Neuronal stem cell (in vitro differentiated cells): ENCODE results near the gene GPRC5B.

Experiments used
- DNase-seq: peaks from one replicate; pipeline ENCODE4 v3.0.0-alpha.2; 2013; ENCODE audit warnings: low spot score
- H2AFZ ChIP-seq: one replicate; pipeline ENCODE4 v1.6.1; 2013; ENCODE audit warnings: mild to moderate bottlenecking, low read length, inconsistent platforms
- H2AK5ac ChIP-seq: 2 replicates; pipeline ENCODE4 v1.6.1; 2013; ENCODE audit warnings: low read depth, mild to moderate bottlenecking, inconsistent platforms, low read length, moderate library complexity, mixed read lengths
- H2BK120ac ChIP-seq: 2 replicates; pipeline ENCODE4 v1.6.1; 2013; ENCODE audit warnings: low read depth, mild to moderate bottlenecking, inconsistent platforms, low read length, moderate library complexity, mixed read lengths
- H2BK12ac ChIP-seq: one replicate; pipeline ENCODE4 v1.6.1; 2013; ENCODE audit warnings: low read length, inconsistent platforms
- H2BK15ac ChIP-seq: 2 replicates; pipeline ENCODE4 v1.6.1; 2013; ENCODE audit warnings: mild to moderate bottlenecking, low read length, inconsistent platforms, mixed read lengths
- H2BK5ac ChIP-seq: one replicate; pipeline ENCODE4 v1.6.1; 2013; ENCODE audit warnings: inconsistent platforms, mild to moderate bottlenecking, low read length, moderate library complexity
- H3K14ac ChIP-seq: one replicate; pipeline ENCODE4 v1.6.1; 2013; ENCODE audit warnings: low read length, inconsistent platforms
- H3K18ac ChIP-seq: 2 replicates; pipeline ENCODE4 v1.6.1; 2013; ENCODE audit warnings: low read length, inconsistent platforms
- H3K23ac ChIP-seq: 2 replicates; pipeline ENCODE4 v1.6.1; 2013; ENCODE audit warnings: low read depth, mild to moderate bottlenecking, mixed read lengths, low read length, inconsistent platforms; ENCODE audit not compliant: poor library complexity
- H3K27ac ChIP-seq: replicated peaks from 3 replicates; pipeline ENCODE4 v1.5.1; 2013; ENCODE audit warnings: low read length, inconsistent platforms
- H3K27me3 ChIP-seq, 3 experiments: 2 replicates each; pipeline ENCODE4 v1.6.1; 2013; ENCODE audit warnings: low read length in 3 of 3, mild to moderate bottlenecking in 2 of 3, inconsistent platforms in 1 of 3, low read depth in 1 of 3, mixed read lengths in 1 of 3, moderate library complexity in 1 of 3; ENCODE audit not compliant: control insufficient read depth in 3 of 3, insufficient read depth in 3 of 3
- H3K36me3 ChIP-seq, 2 donors: replicated peaks in 1 of 2; 2 replicates each; pipeline ENCODE4 v1.6.1; 2013; ENCODE audit warnings: low read length in 2 of 2; ENCODE audit not compliant: control insufficient read depth in 2 of 2, insufficient read depth in 2 of 2
- H3K4ac ChIP-seq: 2 replicates; pipeline ENCODE4 v1.6.1; 2013; ENCODE audit warnings: inconsistent platforms, mild to moderate bottlenecking, low read length, moderate library complexity
- H3K4me1 ChIP-seq, 2 donors: 1 replicate in 1 of 2; 2 replicates in 1 of 2; pipeline ENCODE4 v1.6.1; 2013; ENCODE audit warnings: low read length in 2 of 2, low read depth in 1 of 2; ENCODE audit not compliant: control insufficient read depth in 2 of 2, insufficient read depth in 1 of 2
- H3K4me2 ChIP-seq: one replicate; pipeline ENCODE4 v1.6.1; 2013; ENCODE audit warnings: mild to moderate bottlenecking, low read length, inconsistent platforms; ENCODE audit not compliant: insufficient read depth, poor library complexity, severe bottlenecking
- H3K4me3 ChIP-seq, 2 donors: 2 replicates each; pipeline ENCODE4 v1.5.1; 2013; ENCODE audit warnings: low read length in 2 of 2, mild to moderate bottlenecking in 2 of 2, inconsistent platforms in 1 of 2, moderate library complexity in 1 of 2
- H3K79me1 ChIP-seq: one replicate; pipeline ENCODE4 v1.6.1; 2013; ENCODE audit warnings: low read depth, mild to moderate bottlenecking, inconsistent platforms, low read length, moderate library complexity
- H3K9ac ChIP-seq: one replicate; pipeline ENCODE4 v1.6.1; 2013; ENCODE audit warnings: mild to moderate bottlenecking, low read depth, low read length, inconsistent platforms; ENCODE audit not compliant: poor library complexity
- H3K9me3 ChIP-seq, 2 donors: replicated peaks in 1 of 2; 2 replicates each; pipeline versions ENCODE3 to v1.6.1; 2013; ENCODE audit warnings: low read length in 2 of 2, mild to moderate bottlenecking in 2 of 2, inconsistent platforms in 1 of 2, low read depth in 1 of 2, mixed read lengths in 1 of 2, moderate library complexity in 1 of 2; ENCODE audit not compliant: control insufficient read depth in 2 of 2, insufficient read depth in 1 of 2
- H4K8ac ChIP-seq: one replicate; pipeline ENCODE4 v1.6.1; 2013; ENCODE audit warnings: low read depth, mild to moderate bottlenecking, inconsistent platforms, low read length, moderate library complexity
- H4K91ac ChIP-seq: one replicate; pipeline ENCODE4 v1.6.1; 2013; ENCODE audit warnings: low read length, low read depth, mild to moderate bottlenecking, inconsistent platforms; ENCODE audit not compliant: poor library complexity
- WGBS, 2 donors: extraction: QIAGEN DNeasy Blood & Tissue Kit; methylation state at CpG; one replicate each; pipeline ENCODE4 v1.1.7; 2013; ENCODE audit warnings: missing lambda C conversion rate in 2 of 2, mixed read lengths in 1 of 2; ENCODE audit not compliant: insufficient read length in 2 of 2, insufficient replicate concordance in 1 of 2; ENCODE audit errors: extremely low coverage in 2 of 2; 5-methylcytosine and 5-hydroxymethylcytosine counted together

The GPRC5B gene

GRCh38 chr16:19872179-19872863, 12.3 kb downstream of the GPRC5B start:
- Histone ChIP-seq H2BK5ac (peak overlapping the region; percentile 20), H2BK15ac (peak overlapping the region; percentile 75), H2AFZ (no peak overlapping the region), H3K27me3 (no peaks in the 10 kb centered on the region), H2AK5ac (peak overlapping the region; percentile 21), H3K14ac (peak overlapping the region; percentile 82), H3K79me1 (peaks cover 4% of the 10 kb centered on the region), H3K4me2 (no peak overlapping the region), H3K4me1 (peaks cover 0 to 9% of the 10 kb centered on the region in 2 donors), H3K4ac (no peak overlapping the region), H2BK12ac (no peak overlapping the region), H3K4me3 (peak overlapping the region in 1 of 2 donors; percentile 53), H3K27ac (no peak overlapping the region), H2BK120ac (peak overlapping the region; percentile 88), H3K9me3 (no peaks in the 10 kb centered on the region), H3K18ac (no peak overlapping the region), H4K8ac (no peak overlapping the region), H3K9ac (peak overlapping the region; percentile 15), H3K23ac (peak overlapping the region; percentile 94), H4K91ac (no peak overlapping the region), H3K36me3 (peaks cover 15 to 55% of the 10 kb centered on the region in 2 donors)
- no CpG with 5 or more reads among the region's 33 CpGs for WGBS, 2 donors
- DNase-seq: no peak

- Histone ChIP-seq H2BK12ac (no peak overlapping the region), H3K79me1 (peaks cover 4% of the 10 kb centered on the region), H2AK5ac (peak overlapping the region; percentile 21), H2BK15ac (no peak overlapping the region), H2BK120ac (peak overlapping the region; percentile 88), H3K14ac (peak overlapping the region; percentile 82), H3K4me2 (no peak overlapping the region), H3K36me3 (peaks cover 15 to 59% of the 10 kb centered on the region in 2 donors), H3K27ac (no peak overlapping the region), H3K27me3 (no peaks in the 10 kb centered on the region), H3K23ac (peak overlapping the region; percentile 94), H3K9me3 (no peaks in the 10 kb centered on the region), H2BK5ac (peak overlapping the region; percentile 20), H3K4me3 (no peak overlapping the region), H3K18ac (peak overlapping the region; percentile 16), H3K4me1 (peaks cover 0 to 8% of the 10 kb centered on the region in 2 donors), H3K4ac (no peak overlapping the region), H4K91ac (no peak overlapping the region), H4K8ac (no peak overlapping the region), H2AFZ (no peak overlapping the region), H3K9ac (peak overlapping the region; percentile 30)
- no CpG with 5 or more reads among the region's 20 CpGs for WGBS, 2 donors
- DNase-seq: no peak
Measured at GRCh38 chr16:19871721-19872120, 12.9 kb downstream of the GPRC5B start.

GRCh38 chr16:19868421-19868820, 16.2 kb downstream of the GPRC5B start:
- H3K27me3 ChIP-seq: no peaks in the 10 kb centered on the region
- no peak overlapping the region for H2AFZ ChIP-seq
- H3K79me1 ChIP-seq: no peaks in the 10 kb centered on the region
- H3K9ac ChIP-seq: peak overlapping the region; percentile 50
- no peak overlapping the region for H4K91ac ChIP-seq
- no peak overlapping the region for H2BK15ac ChIP-seq
- WGBS, 2 donors: no CpG with 5 or more reads among the region's 9 CpGs
- H2BK120ac ChIP-seq: no peak overlapping the region
- H3K23ac ChIP-seq: peak overlapping the region; percentile 34
- no peaks in the 10 kb centered on the region for H3K4me1 ChIP-seq
- H3K9me3 ChIP-seq: no peaks in the 10 kb centered on the region
- H3K4me2 ChIP-seq: no peak overlapping the region
- no peak overlapping the region for H2BK12ac ChIP-seq
- H4K8ac ChIP-seq: peak overlapping the region; percentile 4
- peaks cover 15 to 86% of the 10 kb centered on the region in 2 donors for H3K36me3 ChIP-seq
- no peak overlapping the region for H3K4me3 ChIP-seq
- no peak overlapping the region for H2BK5ac ChIP-seq
- DNase-seq: no peak
- H3K18ac ChIP-seq: no peak overlapping the region
- no peak overlapping the region for H3K27ac ChIP-seq
- H2AK5ac ChIP-seq: peak overlapping the region; percentile 11
- no peak overlapping the region for H3K14ac ChIP-seq
- no peak overlapping the region for H3K4ac ChIP-seq

- Histone ChIP-seq H2AK5ac (no peak overlapping the region), H4K91ac (no peak overlapping the region), H3K4ac (no peak overlapping the region), H3K27ac (no peak overlapping the region), H2BK120ac (no peak overlapping the region), H3K14ac (no peak overlapping the region), H3K36me3 (peaks cover 0 to 62% of the 10 kb centered on the region in 2 donors), H3K79me1 (peaks cover 2% of the 10 kb centered on the region), H3K4me1 (peaks cover 22 to 24% of the 10 kb centered on the region in 2 donors), H3K27me3 (no peaks in the 10 kb centered on the region), H3K9ac (no peak overlapping the region), H2BK12ac (no peak overlapping the region), H3K23ac (no peak overlapping the region), H2AFZ (no peak overlapping the region), H2BK15ac (no peak overlapping the region), H3K9me3 (no peaks in the 10 kb centered on the region), H3K4me2 (no peak overlapping the region), H3K4me3 (no peak overlapping the region), H3K18ac (no peak overlapping the region), H2BK5ac (no peak overlapping the region), H4K8ac (no peak overlapping the region)
- no peak for DNase-seq
- no CpG with 5 or more reads among the region's 5 CpGs for WGBS, 2 donors
Measured at GRCh38 chr16:19864566-19864965, 20.1 kb downstream of the GPRC5B start.
